IMR-90 (cell line): ENCODE results near the gene NFKB1. TPM values are rescaled to one million over a fixed set of nuclear protein-coding genes. Genes with fewer than 3 reads are reported as not detected.

Experiments used
- ATAC-seq: fragments of 200-7000 bp; cut with Tn5 transposase; 2 replicates; pipeline ENCODE4 v1.9.1; 2020; ENCODE audit warnings: low read depth, mild to moderate bottlenecking, moderate library complexity
- BruUV-seq: library from RNA; stranded (reverse); fragments of 400-500 nt; replicated peaks from 2 replicates; lab custom pipeline; 2021; lab: Mats Ljungman, UMichigan
- CTCF ChIA-PET: fragments of 300-600 bp; formaldehyde crosslinking; extraction: SDS; loops from one replicate; lab custom pipeline; 2021; ENCODE audit warnings: antibody characterized with exemption; lab: Yijun Ruan, JAX
- POLR2A ChIA-PET: fragments of 300-600 bp; sonication (Branson Sonifier 250); formaldehyde crosslinking; loops from one replicate; lab custom pipeline; 2022; ENCODE audit warnings: antibody characterized with exemption; ENCODE audit not compliant: unreplicated experiment; lab: Charles Lee
- DNase-seq: peaks from one replicate; pipeline ENCODE4 v3.0.0; 2013
- H2AFZ ChIP-seq: replicated peaks from 2 replicates; pipeline ENCODE3; 2013; ENCODE audit warnings: low read length, mild to moderate bottlenecking; ENCODE audit not compliant: poor library complexity
- H2AK5ac ChIP-seq: 2 replicates; pipeline ENCODE4 v1.6.1; 2013; ENCODE audit warnings: low read depth, low read length, inconsistent platforms
- H2AK9ac ChIP-seq: replicated peaks from 2 replicates; pipeline ENCODE3; 2013; ENCODE audit warnings: mild to moderate bottlenecking, low read depth, low read length, moderate library complexity; ENCODE audit not compliant: poor library complexity
- H2BK120ac ChIP-seq: 2 replicates; pipeline ENCODE4 v1.6.1; 2013; ENCODE audit warnings: low read depth, low read length, inconsistent platforms
- H2BK15ac ChIP-seq: 3 replicates; pipeline ENCODE4 v1.6.1; 2013; ENCODE audit warnings: low read depth, low read length, inconsistent platforms
- H2BK20ac ChIP-seq: 2 replicates; pipeline ENCODE4 v1.6.1; 2013; ENCODE audit warnings: low read depth, mild to moderate bottlenecking, inconsistent platforms, low read length, moderate library complexity
- H2BK5ac ChIP-seq: 2 replicates; pipeline ENCODE4 v1.6.1; 2013; ENCODE audit warnings: mild to moderate bottlenecking, low read depth, low read length, inconsistent platforms; ENCODE audit not compliant: poor library complexity, severe bottlenecking
- H3K14ac ChIP-seq: replicated peaks from 2 replicates; pipeline ENCODE4 v1.6.1; 2013; ENCODE audit warnings: low read depth, low read length, inconsistent platforms
- H3K18ac ChIP-seq: 2 replicates; pipeline ENCODE4 v1.6.1; 2013; ENCODE audit warnings: low read depth, low read length, control low read depth
- H3K23ac ChIP-seq: 2 replicates; pipeline ENCODE4 v1.6.1; 2013; ENCODE audit warnings: low read depth, low read length, inconsistent platforms
- H3K27ac ChIP-seq: 2 replicates; pipeline ENCODE4 v1.5.1; 2013; ENCODE audit warnings: mild to moderate bottlenecking, control low read depth, low read length; ENCODE audit not compliant: insufficient read depth
- H3K27me3 ChIP-seq: 2 replicates; pipeline ENCODE4 v1.6.1; 2013; ENCODE audit warnings: low read length; ENCODE audit not compliant: control insufficient read depth, insufficient read depth
- H3K36me3 ChIP-seq: 2 replicates; pipeline ENCODE4 v1.6.1; 2013; ENCODE audit warnings: low read length, mixed read lengths; ENCODE audit not compliant: control insufficient read depth, insufficient read depth
- H3K4ac ChIP-seq: 2 replicates; pipeline ENCODE4 v1.6.1; 2013; ENCODE audit warnings: low read depth, low read length, inconsistent platforms
- H3K4me1 ChIP-seq: 2 replicates; pipeline ENCODE4 v1.6.1; 2013; ENCODE audit warnings: low read length, mixed read lengths; ENCODE audit not compliant: control insufficient read depth, insufficient read depth
- H3K4me2 ChIP-seq: 2 replicates; pipeline ENCODE4 v1.6.1; 2013; ENCODE audit warnings: low read depth, mild to moderate bottlenecking, control low read depth, low read length, moderate library complexity
- H3K4me3 ChIP-seq: 2 replicates; pipeline ENCODE4 v1.5.1; 2013; ENCODE audit warnings: low read depth, mild to moderate bottlenecking, control low read depth, low read length, moderate library complexity; ENCODE audit not compliant: insufficient read depth
- H3K56ac ChIP-seq: 2 replicates; pipeline ENCODE4 v1.6.1; 2013; ENCODE audit warnings: low read length, inconsistent platforms; ENCODE audit not compliant: insufficient read depth; ENCODE audit errors: extremely low read depth
- H3K79me1 ChIP-seq, 2 experiments: 2 replicates each; pipeline ENCODE4 v1.6.1; 2013; ENCODE audit warnings: low read length in 2 of 2, inconsistent platforms in 1 of 2, low read depth in 1 of 2
- H3K9ac ChIP-seq: 2 replicates; pipeline ENCODE4 v1.6.1; 2013; ENCODE audit warnings: low read depth, low read length, control low read depth
- H3K9me1 ChIP-seq: 2 replicates; pipeline ENCODE4 v1.6.1; 2013; ENCODE audit warnings: low read length, inconsistent platforms; ENCODE audit not compliant: insufficient read depth
- H3K9me3 ChIP-seq: 2 replicates; pipeline ENCODE4 v1.6.1; 2013; ENCODE audit warnings: low read length; ENCODE audit not compliant: control insufficient read depth, insufficient read depth
- H4K20me1 ChIP-seq: 2 replicates; pipeline ENCODE4 v1.6.1; 2013; ENCODE audit warnings: low read length, inconsistent platforms; ENCODE audit not compliant: insufficient read depth
- H4K5ac ChIP-seq: 2 replicates; pipeline ENCODE4 v1.6.1; 2013; ENCODE audit warnings: mild to moderate bottlenecking, low read depth, low read length, control low read depth
- H4K8ac ChIP-seq, 2 experiments: 2 replicates each; pipeline ENCODE4 v1.6.1; 2013; ENCODE audit warnings: low read depth in 2 of 2, low read length in 2 of 2, control low read depth in 1 of 2, inconsistent platforms in 1 of 2
- H4K91ac ChIP-seq: 2 replicates; pipeline ENCODE4 v1.6.1; 2013; ENCODE audit warnings: low read depth, low read length, inconsistent platforms; ENCODE audit not compliant: insufficient read depth
- CEBPB ChIP-seq: IDR thresholded peaks from 2 replicates; pipeline ENCODE4 v1.6.1; 2012; ENCODE audit warnings: low read depth, low read length, improper control_type of control experiment
- CHD1 ChIP-seq: IDR thresholded peaks from 2 replicates; pipeline ENCODE4 v1.6.1; 2012; ENCODE audit warnings: low read depth, low read length, improper control_type of control experiment
- ELK1 ChIP-seq: fragments of 150-350 bp; IDR thresholded peaks from 2 replicates; pipeline ENCODE4 v1.6.1; 2016; ENCODE audit warnings: low read depth, mild to moderate bottlenecking, low read length, moderate library complexity, borderline replicate concordance
- FOS ChIP-seq: fragments of 150-350 bp; IDR thresholded peaks from 2 replicates; pipeline ENCODE4 v1.6.1; 2016; ENCODE audit warnings: low read depth, low read length
- RCOR1 ChIP-seq: IDR thresholded peaks from 2 replicates; pipeline ENCODE4 v1.6.1; 2012; ENCODE audit warnings: mild to moderate bottlenecking, low read length, improper control_type of control experiment; ENCODE audit not compliant: insufficient replicate concordance
- WGBS, 2 experiments: methylation state at CpG; one replicate each; pipeline versions ENCODE4 v1.1.5 to v1.1.7; 2013; ENCODE audit warnings: missing lambda C conversion rate in 2 of 2; ENCODE audit not compliant: insufficient read length in 1 of 2; ENCODE audit errors: extremely low coverage in 2 of 2; 5-methylcytosine and 5-hydroxymethylcytosine counted together
- dilution Hi-C: fragments of 300-500 bp; cut with HindIII; formaldehyde crosslinking; loops from one replicate; pipeline ENCODE4 v1.14.3; 2018; ENCODE audit warnings: low sequenced_read_pairs; ENCODE audit not compliant: unreplicated experiment
- in situ Hi-C: fragments of 300-500 bp; cut with MboI; formaldehyde crosslinking; loops from 3 replicates; pipeline ENCODE4 v1.14.3; 2019; ENCODE audit warnings: low sequenced_read_pairs, inconsistent platforms, mixed read lengths
- intact Hi-C: fragments of 100-400 bp; cut with micrococcal nuclease; formaldehyde crosslinking; loops from 2 replicates; pipeline ENCODE4 v1.10.0; 2022
- polyA plus RNA-seq, 3 experiments: library from polyadenylated mRNA; depleted of rRNA; stranded (reverse); fragments of >200 nt; gene quantifications; 2 replicates each; pipeline ENCODE4 v1.2.3, GENCODE V29; 2012; ENCODE audit warnings: low replicate concordance in 1 of 3
- total RNA-seq: library from RNA; depleted of rRNA; stranded (reverse); fragments of >200 nt; gene quantifications from 2 replicates; pipeline ENCODE4 v1.2.3, GENCODE V29; 2012
- TF ChIP-seq, protein P1 (sequence below): conservative IDR thresholded peaks from 2 replicates; pipeline ENCODE4 v1.5.1; 2012; ENCODE audit warnings: mild to moderate bottlenecking, low read depth, low read length, improper control_type of control experiment

Gene NFKB1
- total and polyA plus RNA-seq, 2 of the 4 experiments (the other 2 are of a cell fraction): 19.8 to 24.6 TPM

GRCh38 chr4:102612210-102612609, 111.1 kb downstream of the NFKB1 start:
- Histone ChIP-seq H3K14ac (no peak overlapping the region), H3K27ac (no peak overlapping the region), H3K18ac (no peak overlapping the region), H2BK120ac (no peak overlapping the region), H3K79me1 (no peaks in the 10 kb centered on the region), H3K56ac (no peak overlapping the region), H2BK20ac (no peak overlapping the region), H4K8ac (no peak overlapping the region), H4K91ac (no peak overlapping the region), H4K20me1 (no peaks in the 10 kb centered on the region), H3K9me3 (no peaks in the 10 kb centered on the region), H2BK5ac (no peak overlapping the region), H3K4ac (no peak overlapping the region), H2BK15ac (no peak overlapping the region), H3K36me3 (peaks cover 49% of the 10 kb centered on the region), H3K9me1 (peaks cover 3% of the 10 kb centered on the region), H3K27me3 (no peaks in the 10 kb centered on the region), H3K4me1 (no peaks in the 10 kb centered on the region; the same call in 1 of the 2 replicates), H3K23ac (no peak overlapping the region), H3K9ac (no peak overlapping the region), H2AFZ (no peak overlapping the region), H2AK5ac (no peak overlapping the region), H4K5ac (no peak overlapping the region), H3K4me3 (no peak overlapping the region), H3K4me2 (no peak overlapping the region), H2AK9ac (no peak overlapping the region)
- POLR2A ChIA-PET: no interaction called here
- dilution Hi-C loops: loop anchor here (25.0 kb wide), 1 partner anchor 400 kb away; the partner anchor contains the start of gene SLC9B1
- DNase-seq: no peak
- intact Hi-C loops: no loop called here
- BruUV-seq: no TSS peak
- CTCF ChIA-PET: interaction anchor here (2.9 kb wide), 1 partner anchor 8 kb away, joined by 19 read pairs; no protein-coding TSS in a partner anchor
- in situ Hi-C loops: no loop called here
- no CpG with 5 or more reads among the region's 2 CpGs for WGBS, 2 experiments
- TF ChIP-seq FOS (no peak), ELK1 (no peak), RCOR1 (no peak), CHD1 (no peak), CEBPB (no peak)
- TF ChIP-seq, protein P1, sequence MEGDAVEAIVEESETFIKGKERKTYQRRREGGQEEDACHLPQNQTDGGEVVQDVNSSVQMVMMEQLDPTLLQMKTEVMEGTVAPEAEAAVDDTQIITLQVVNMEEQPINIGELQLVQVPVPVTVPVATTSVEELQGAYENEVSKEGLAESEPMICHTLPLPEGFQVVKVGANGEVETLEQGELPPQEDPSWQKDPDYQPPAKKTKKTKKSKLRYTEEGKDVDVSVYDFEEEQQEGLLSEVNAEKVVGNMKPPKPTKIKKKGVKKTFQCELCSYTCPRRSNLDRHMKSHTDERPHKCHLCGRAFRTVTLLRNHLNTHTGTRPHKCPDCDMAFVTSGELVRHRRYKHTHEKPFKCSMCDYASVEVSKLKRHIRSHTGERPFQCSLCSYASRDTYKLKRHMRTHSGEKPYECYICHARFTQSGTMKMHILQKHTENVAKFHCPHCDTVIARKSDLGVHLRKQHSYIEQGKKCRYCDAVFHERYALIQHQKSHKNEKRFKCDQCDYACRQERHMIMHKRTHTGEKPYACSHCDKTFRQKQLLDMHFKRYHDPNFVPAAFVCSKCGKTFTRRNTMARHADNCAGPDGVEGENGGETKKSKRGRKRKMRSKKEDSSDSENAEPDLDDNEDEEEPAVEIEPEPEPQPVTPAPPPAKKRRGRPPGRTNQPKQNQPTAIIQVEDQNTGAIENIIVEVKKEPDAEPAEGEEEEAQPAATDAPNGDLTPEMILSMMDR: no peak
- ATAC-seq: no peak
